AG04449 (cell line): ENCODE results near the gene MICAL3.

Source experiments
- CTCF ChIA-PET: fragments of 350-600 bp; formaldehyde crosslinking; extraction: SDS; loops from one replicate; lab custom pipeline; 2021; ENCODE audit warnings: antibody characterized with exemption; lab: Yijun Ruan, JAX
- POLR2A ChIA-PET: fragments of 400-600, 350-600 bp; formaldehyde crosslinking; extraction: SDS; loops from one replicate; lab custom pipeline; 2020; ENCODE audit warnings: antibody characterized with exemption, inconsistent platforms; lab: Yijun Ruan, JAX
- DNase-seq: peaks from one replicate; pipeline ENCODE4 v3.0.0-alpha.2; 2010; ENCODE audit warnings: low read depth, low spot score
- H3K4me3 ChIP-seq: 2 replicates; pipeline ENCODE4 v1.5.1; 2011; ENCODE audit warnings: low read depth, mild to moderate bottlenecking, control low read depth, low read length
- TF ChIP-seq, protein P1 (sequence below): IDR thresholded peaks from one replicate; pipeline ENCODE4 v1.5.1; 2011; ENCODE audit warnings: mild to moderate bottlenecking, moderate library complexity, low read length, control low read depth, inconsistent platforms; ENCODE audit not compliant: insufficient read depth; ENCODE audit errors: missing control alignments

The MICAL3 gene

DNA sequence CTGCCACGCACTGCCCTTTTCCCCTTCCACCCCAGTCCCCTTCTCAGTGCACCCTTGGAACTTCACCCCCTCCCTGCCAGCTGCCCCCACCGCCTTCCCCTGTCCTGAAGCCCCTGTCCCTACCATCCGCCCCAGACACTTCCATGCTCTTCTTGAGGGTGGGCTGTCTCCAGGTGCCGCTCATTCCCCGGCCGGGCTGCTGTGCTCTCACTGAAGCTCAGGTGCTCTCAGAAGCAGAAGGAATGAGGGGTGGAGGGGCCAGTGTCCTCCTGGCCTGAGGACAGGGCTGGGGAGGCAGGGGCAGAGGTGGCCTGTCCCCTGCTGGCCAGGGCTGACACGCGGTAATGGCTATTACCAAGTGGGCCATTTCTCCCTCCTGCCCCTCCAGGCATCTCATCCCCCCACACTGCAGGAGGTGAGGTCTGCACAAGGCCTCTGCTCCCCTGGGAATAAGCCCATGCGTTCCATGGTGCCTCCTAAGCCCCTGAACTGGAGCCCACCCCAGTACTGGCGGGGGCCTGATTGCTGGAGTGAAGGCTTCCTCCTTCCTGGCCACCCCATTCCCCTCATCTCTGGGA is 243.5 kb downstream of the MICAL3 start:
- DNase-seq: no peak
- CTCF ChIA-PET: interaction anchor here (1.2 to 4.6 kb wide), 4 partner anchors 39 to 295 kb away, joined by 3 to 37 read pairs (median 5); no protein-coding TSS in a partner anchor
- no peak overlapping the region for H3K4me3 ChIP-seq
- TF ChIP-seq, protein P1, sequence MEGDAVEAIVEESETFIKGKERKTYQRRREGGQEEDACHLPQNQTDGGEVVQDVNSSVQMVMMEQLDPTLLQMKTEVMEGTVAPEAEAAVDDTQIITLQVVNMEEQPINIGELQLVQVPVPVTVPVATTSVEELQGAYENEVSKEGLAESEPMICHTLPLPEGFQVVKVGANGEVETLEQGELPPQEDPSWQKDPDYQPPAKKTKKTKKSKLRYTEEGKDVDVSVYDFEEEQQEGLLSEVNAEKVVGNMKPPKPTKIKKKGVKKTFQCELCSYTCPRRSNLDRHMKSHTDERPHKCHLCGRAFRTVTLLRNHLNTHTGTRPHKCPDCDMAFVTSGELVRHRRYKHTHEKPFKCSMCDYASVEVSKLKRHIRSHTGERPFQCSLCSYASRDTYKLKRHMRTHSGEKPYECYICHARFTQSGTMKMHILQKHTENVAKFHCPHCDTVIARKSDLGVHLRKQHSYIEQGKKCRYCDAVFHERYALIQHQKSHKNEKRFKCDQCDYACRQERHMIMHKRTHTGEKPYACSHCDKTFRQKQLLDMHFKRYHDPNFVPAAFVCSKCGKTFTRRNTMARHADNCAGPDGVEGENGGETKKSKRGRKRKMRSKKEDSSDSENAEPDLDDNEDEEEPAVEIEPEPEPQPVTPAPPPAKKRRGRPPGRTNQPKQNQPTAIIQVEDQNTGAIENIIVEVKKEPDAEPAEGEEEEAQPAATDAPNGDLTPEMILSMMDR: no peak
- POLR2A ChIA-PET: no interaction called here

DNA sequence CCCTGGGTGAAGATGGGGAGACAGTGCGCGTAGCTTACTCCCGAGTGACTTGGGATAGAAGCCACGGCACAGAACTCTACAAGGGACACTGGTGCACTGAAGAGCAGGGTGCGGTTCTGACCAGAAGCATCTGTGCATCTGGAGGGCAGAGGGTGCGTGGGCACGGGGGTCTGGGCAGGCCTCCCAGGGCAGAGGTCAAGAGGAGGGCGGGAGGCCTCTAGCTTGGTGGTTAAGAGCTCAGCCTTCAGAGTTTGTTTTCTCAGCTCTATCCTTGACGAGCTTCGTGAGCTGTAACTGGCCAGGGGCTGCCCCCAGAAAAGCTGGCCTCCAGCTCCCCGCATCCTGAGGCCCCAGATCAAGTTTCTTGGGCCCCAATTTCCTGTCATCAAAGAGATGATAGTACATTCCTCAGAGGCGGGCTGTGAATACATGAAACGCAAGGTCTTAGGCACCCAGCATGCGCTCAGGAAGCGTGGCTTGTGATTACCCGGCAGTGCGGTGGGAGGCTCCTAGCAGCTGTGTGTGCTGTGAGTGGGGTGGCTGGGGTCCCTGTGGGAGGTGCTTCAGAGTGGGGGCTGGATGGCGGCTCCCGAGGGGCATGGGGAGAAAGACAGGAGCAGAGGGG is 244.1 kb downstream of the MICAL3 start:
- CTCF ChIA-PET: interaction anchor here (1.2 to 4.6 kb wide), 3 partner anchors 38 to 296 kb away, joined by 4 to 37 read pairs (median 6); no protein-coding TSS in a partner anchor
- TF ChIP-seq, protein P1: no peak
- H3K4me3 ChIP-seq: no peak overlapping the region
- DNase-seq: no peak
- POLR2A ChIA-PET: no interaction called here

DNA sequence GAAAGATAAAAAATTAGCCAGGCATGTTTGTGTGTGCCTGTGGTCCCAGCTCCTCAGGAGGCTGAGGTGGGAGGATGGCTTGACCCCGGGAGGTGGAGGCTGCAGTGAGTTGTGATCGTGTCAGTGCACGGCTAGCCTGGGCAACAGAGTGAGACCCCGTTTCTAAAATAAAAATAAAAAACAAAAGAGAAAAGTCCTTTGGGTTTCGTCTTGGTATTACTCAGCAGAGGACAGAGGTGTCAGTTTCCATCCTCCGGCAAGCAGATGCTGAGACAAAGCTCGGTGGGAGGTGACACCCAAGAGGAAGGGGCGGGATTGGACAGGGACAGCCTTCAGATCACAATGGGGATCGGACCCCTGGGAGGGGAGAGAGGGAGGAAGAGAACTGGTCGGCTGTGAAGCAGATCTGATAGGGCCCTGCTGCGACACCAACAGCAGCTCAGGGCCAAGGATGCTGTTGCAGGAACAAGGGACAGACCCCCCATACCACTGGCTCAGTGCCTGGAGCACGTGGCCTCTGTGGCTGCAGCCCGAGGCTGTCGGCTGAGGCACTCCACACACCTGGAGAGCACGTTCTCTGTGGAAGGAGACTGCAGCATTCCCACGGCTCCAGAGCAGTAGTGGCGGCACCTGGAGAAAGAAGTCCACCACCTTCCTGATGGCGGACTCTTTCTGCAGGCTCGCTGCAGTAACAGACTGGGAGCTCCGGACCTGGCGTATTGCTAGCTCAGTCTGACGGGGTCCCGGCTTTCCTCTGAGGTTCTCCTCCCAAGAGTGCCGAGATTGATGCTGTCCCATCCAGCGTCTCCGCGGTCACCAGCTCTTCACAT is 244.9 kb downstream of the MICAL3 start:
- CTCF ChIA-PET: interaction anchor here (1.2 to 4.6 kb wide), 4 partner anchors 38 to 297 kb away, joined by 3 to 37 read pairs (median 5); no protein-coding TSS in a partner anchor
- TF ChIP-seq, protein P1: no peak
- POLR2A ChIA-PET: no interaction called here
- no peak for DNase-seq
- H3K4me3 ChIP-seq: no peak overlapping the region

DNA sequence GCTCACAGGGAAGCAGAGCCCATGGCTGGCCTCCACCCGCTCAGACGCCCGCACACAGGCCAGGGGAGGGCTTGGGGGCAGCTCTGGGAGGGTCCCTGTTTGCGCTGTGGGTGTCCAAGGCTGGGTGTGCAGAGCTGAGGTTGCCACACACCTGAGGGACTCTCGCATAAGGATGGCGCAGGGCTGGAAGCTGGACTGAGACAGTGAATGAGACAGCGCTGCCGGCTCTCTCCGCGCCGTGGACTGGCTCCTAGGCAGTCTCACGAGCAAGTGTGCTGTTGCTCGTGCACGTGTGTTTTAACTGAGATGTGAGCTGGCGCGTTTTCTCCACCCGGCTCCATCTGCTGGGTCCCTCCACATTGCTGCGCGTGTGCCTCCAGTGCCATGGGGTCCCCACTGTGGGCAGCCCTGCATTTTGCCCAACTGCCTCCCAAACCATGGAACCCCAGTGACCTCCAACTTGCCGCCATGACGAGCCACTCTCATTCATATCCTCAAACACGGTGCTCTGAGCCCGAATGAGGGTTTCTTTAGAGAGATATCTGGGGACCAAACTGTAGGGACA is 245.9 kb downstream of the MICAL3 start:
- TF ChIP-seq, protein P1: no peak
- no peak overlapping the region for H3K4me3 ChIP-seq
- POLR2A ChIA-PET: no interaction called here
- DNase-seq: no peak
- CTCF ChIA-PET: interaction anchor here (1.6 to 4.6 kb wide), 2 partner anchors 37 to 298 kb away, joined by 3 to 37 read pairs; no protein-coding TSS in a partner anchor

DNA sequence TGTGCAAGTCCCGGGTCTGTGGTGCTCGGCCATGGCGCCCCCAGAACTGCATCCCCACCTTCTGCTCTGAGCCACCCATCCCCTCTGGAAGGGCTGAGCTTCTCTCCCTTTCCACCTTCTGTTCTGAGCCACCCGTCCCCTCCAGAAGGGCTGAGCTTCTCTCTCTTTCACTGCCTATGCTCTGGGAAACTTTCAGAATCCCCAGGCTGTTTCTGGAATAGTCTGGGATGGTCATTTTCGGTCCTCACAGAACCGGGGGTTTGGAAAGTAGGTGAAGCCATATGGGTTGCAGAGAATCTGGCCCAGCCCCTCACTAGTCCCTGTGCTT is 246.7 kb downstream of the MICAL3 start:
- POLR2A ChIA-PET: no interaction called here

More for the DNA sequence above, 246.7 kb downstream of the MICAL3 start:
- no peak for DNase-seq
- H3K4me3 ChIP-seq: no peak overlapping the region
- CTCF ChIA-PET: interaction anchor here (1.6 kb wide), 1 partner anchor 299 kb away, joined by 3 read pairs; no protein-coding TSS in a partner anchor
- TF ChIP-seq, protein P1: no peak
